ENCODE measurements around the gene COL13A1. TPM values are rescaled to one million over a fixed set of nuclear protein-coding genes. Genes with fewer than 3 reads are reported as not detected.

COL13A1 gene
- total RNA-seq, 6 experiments from 2014 or later, result 33.5 to 46.6 (median 38.1) TPM

GRCh38 chr10:69766161-69766910, 35.4 kb upstream of the COL13A1 start:
- no peak for TF ChIP-seq CTCF (IDR thresholded peaks at IDR 0.05)
- Mint-ChIP-seq H3K9me3 (no peaks in the 10 kb centered on the region), H3K4me3 (no peak overlapping the region), H3K27ac (no peak overlapping the region), H3K4me1 (ENCODE audit: low read depth) (peaks cover 19% of the 10 kb centered on the region), H3K36me3 (ENCODE audit: low read depth) (no peaks in the 10 kb centered on the region), H3K27me3 (ENCODE audit: insufficient read depth) (peaks cover 30% of the 10 kb centered on the region)
- no peak for DNase-seq

- Mint-ChIP-seq H3K27ac (no peak overlapping the region), H3K27me3 (ENCODE audit: insufficient read depth) (peaks cover 30% of the 10 kb centered on the region), H3K36me3 (ENCODE audit: low read depth) (no peaks in the 10 kb centered on the region), H3K4me3 (no peak overlapping the region), H3K9me3 (no peaks in the 10 kb centered on the region), H3K4me1 (ENCODE audit: low read depth) (peaks cover 19% of the 10 kb centered on the region)
- no peak for DNase-seq
- TF ChIP-seq CTCF (IDR thresholded peaks at IDR 0.05), result no peak
Observed at GRCh38 chr10:69767793-69768192, 33.9 kb upstream of the COL13A1 start.

GRCh38 chr10:69768386-69768785, 33.3 kb upstream of the COL13A1 start:
- Mint-ChIP-seq H3K4me1 (ENCODE audit: low read depth) (peaks cover 19% of the 10 kb centered on the region), H3K4me3 (0 out of 2 replicates have a peak overlapping the region, but pooled peaks have one; percentile 15), H3K9me3 (no peaks in the 10 kb centered on the region), H3K36me3 (ENCODE audit: low read depth) (no peaks in the 10 kb centered on the region), H3K27ac (no peak overlapping the region; the same call in 1 of the 2 replicates), H3K27me3 (ENCODE audit: insufficient read depth) (peaks cover 36% of the 10 kb centered on the region)
- no peak for TF ChIP-seq CTCF (IDR thresholded peaks at IDR 0.05)
- DNase-seq, result no peak

GRCh38 chr10:69769395-69769992, 32.2 kb upstream of the COL13A1 start:
- DNase-seq, result peak; percentile 68
- H3K27me3 Mint-ChIP-seq (ENCODE audit: insufficient read depth), result peaks cover 30% of the 10 kb centered on the region
- no peak for TF ChIP-seq CTCF (IDR thresholded peaks at IDR 0.05)
- H3K4me1 Mint-ChIP-seq (ENCODE audit: low read depth), result peaks cover 19% of the 10 kb centered on the region
- peak overlapping the region; percentile 74 for H3K4me3 Mint-ChIP-seq
- H3K9me3 Mint-ChIP-seq, result no peaks in the 10 kb centered on the region
- H3K27ac Mint-ChIP-seq, result peak overlapping the region; percentile 79
- no peaks in the 10 kb centered on the region for H3K36me3 Mint-ChIP-seq (ENCODE audit: low read depth)

DNA sequence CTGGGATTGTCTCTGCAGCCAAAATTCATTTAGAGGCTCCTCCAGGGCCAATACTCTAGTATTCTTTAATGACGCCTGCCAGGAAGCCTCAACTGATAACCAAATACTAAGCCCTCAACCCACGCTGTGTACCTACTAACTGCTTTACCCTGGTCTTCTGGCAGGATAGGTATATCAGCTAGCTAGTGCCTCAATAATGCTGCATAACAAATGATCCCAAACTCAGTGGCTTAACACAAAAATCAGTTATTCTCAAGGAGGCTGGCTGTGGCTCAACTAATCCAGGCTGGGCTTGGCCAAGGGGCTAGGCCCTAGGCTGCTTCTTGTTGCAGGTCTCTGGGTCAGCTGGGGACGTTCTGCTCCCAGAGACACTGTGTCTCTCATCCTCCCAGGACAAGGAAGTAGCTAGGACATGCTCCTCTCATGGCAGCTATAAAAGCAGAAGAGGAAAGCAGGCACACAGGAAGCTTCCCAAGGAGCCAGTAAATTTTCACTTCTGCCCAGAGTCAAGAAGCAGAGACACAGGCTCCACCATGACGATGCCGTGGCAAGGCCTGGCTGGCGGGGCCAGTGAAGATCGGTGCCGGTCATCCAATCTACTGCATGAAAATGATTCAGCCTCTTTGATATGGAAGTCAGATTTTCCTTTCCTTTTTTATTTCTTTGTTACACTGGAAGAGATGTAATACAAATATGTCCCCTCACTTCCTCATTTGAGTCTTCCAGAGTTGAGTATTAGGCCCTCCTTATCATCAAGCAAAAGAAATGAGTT, 28.6 kb upstream of the COL13A1 start:
- no peak for TF ChIP-seq CTCF (IDR thresholded peaks at IDR 0.05)
- Mint-ChIP-seq H3K4me3 (no peak overlapping the region), H3K36me3 (ENCODE audit: low read depth) (no peaks in the 10 kb centered on the region), H3K27ac (no peak overlapping the region), H3K27me3 (ENCODE audit: insufficient read depth) (peaks cover 31% of the 10 kb centered on the region), H3K9me3 (no peaks in the 10 kb centered on the region), H3K4me1 (ENCODE audit: low read depth) (peaks cover 19% of the 10 kb centered on the region)
- no peak for DNase-seq
